Activated CD4-positive, CD25-positive, alpha-beta regulatory T cell treated with anti-CD3 and anti-CD28 coated beads, Interleukin-2, amount 50 U/mL, for 72 hours (primary cell): ENCODE data around the gene KRTAP10-7.
"Not testable (repeated sequence)": the region's sequence is repeated elsewhere in the genome, so short reads cannot be mapped to it uniquely, and the experiment has no call there.

Experiments
- DNase-seq: peaks from one replicate; pipeline ENCODE4 v3.0.0; 2021

KRTAP10-7 gene

GRCh38 chr21:44637018-44637850 lies 36.8 kb downstream of the KRTAP10-7 start, which contains the start of gene KRTAP10-10:
KRTAP10-10 (plus strand) TSS chr21:44637356; CDS start chr21:44637418, 62 bp downstream.
- DNase-seq, result no peak

- peak; percentile 20 for DNase-seq
Observed at GRCh38 chr21:44637851-44638348, 37.5 kb downstream of the KRTAP10-7 start.

- DNase-seq, result not testable (repeated sequence)
Observed at GRCh38 chr21:44638506-44639330, 38.3 kb downstream of the KRTAP10-7 start.

- DNase-seq, result no peak
Observed at GRCh38 chr21:44639331-44639655, 38.9 kb downstream of the KRTAP10-7 start.

GRCh38 chr21:44640761-44641160 lies 40.4 kb downstream of the KRTAP10-7 start:
- DNase-seq, result no peak

GRCh38 chr21:44643741-44644310 lies 43.4 kb downstream of the KRTAP10-7 start:
- no peak for DNase-seq

- no peak for DNase-seq
Observed at GRCh38 chr21:44644878-44645277, 44.5 kb downstream of the KRTAP10-7 start.

GRCh38 chr21:44646366-44647221 lies 46.2 kb downstream of the KRTAP10-7 start, which contains the start of gene KRTAP10-11:
KRTAP10-11 (plus strand) TSS chr21:44646414; CDS start chr21:44646459, 45 bp downstream.
- not testable (repeated sequence) for DNase-seq

- DNase-seq, result no peak
Observed at GRCh38 chr21:44647222-44647552, 46.8 kb downstream of the KRTAP10-7 start.

- DNase-seq, result no peak
Observed at GRCh38 chr21:44648557-44649311, 48.3 kb downstream of the KRTAP10-7 start.

- DNase-seq, result no peak
Observed at GRCh38 chr21:44649521-44650100, 49.2 kb downstream of the KRTAP10-7 start.

- DNase-seq, result no peak
Observed at GRCh38 chr21:44650265-44650972, 50.0 kb downstream of the KRTAP10-7 start.

- no peak for DNase-seq
Observed at GRCh38 chr21:44650973-44651675, 50.7 kb downstream of the KRTAP10-7 start.
